Subcutaneous abdominal adipose tissue (tissue), 5 donors: ENCODE measurements around the gene RRAD.
"Not testable (repeated sequence)": the region's sequence is repeated elsewhere in the genome, so short reads cannot be mapped to it uniquely, and the experiment has no call there.

Experiments
- H3K27ac ChIP-seq: one replicate; pipeline ENCODE4 v1.7.0; 2013; ENCODE audit warnings: low read depth, mild to moderate bottlenecking, inconsistent platforms, low read length, moderate library complexity
- H3K27me3 ChIP-seq, 5 donors: one replicate each; pipeline ENCODE4 v1.7.0; 2013; ENCODE audit warnings: low read length in 5 of 5, inconsistent platforms in 1 of 5; ENCODE audit not compliant: control insufficient read depth in 5 of 5, insufficient read depth in 4 of 5
- H3K36me3 ChIP-seq, 5 donors: one replicate each; pipeline ENCODE4 v1.7.0; 2013; ENCODE audit warnings: low read length in 5 of 5; ENCODE audit not compliant: control insufficient read depth in 5 of 5, insufficient read depth in 5 of 5
- H3K4me1 ChIP-seq, 5 donors: one replicate each; pipeline ENCODE4 v1.7.0; 2013; ENCODE audit warnings: low read length in 5 of 5, mild to moderate bottlenecking in 3 of 5, moderate library complexity in 1 of 5; ENCODE audit not compliant: control insufficient read depth in 5 of 5, insufficient read depth in 5 of 5
- H3K4me3 ChIP-seq, 5 donors: one replicate each; pipeline ENCODE4 v1.7.0; 2013; ENCODE audit warnings: low read length in 5 of 5, low read depth in 1 of 5
- H3K9ac ChIP-seq, 5 donors: one replicate each; pipeline ENCODE4 v1.7.0; 2013; ENCODE audit warnings: low read length in 5 of 5, mild to moderate bottlenecking in 4 of 5, moderate library complexity in 3 of 5
- H3K9me3 ChIP-seq, 5 donors: one replicate each; pipeline ENCODE4 v1.7.0; 2013; ENCODE audit warnings: low read length in 5 of 5; ENCODE audit not compliant: control insufficient read depth in 5 of 5
- donor health status: healthy.
- donor health status: healthy.
- donor health status: healthy.
- donor health status: healthy.
- donor health status: healthy.

Gene RRAD

DNA sequence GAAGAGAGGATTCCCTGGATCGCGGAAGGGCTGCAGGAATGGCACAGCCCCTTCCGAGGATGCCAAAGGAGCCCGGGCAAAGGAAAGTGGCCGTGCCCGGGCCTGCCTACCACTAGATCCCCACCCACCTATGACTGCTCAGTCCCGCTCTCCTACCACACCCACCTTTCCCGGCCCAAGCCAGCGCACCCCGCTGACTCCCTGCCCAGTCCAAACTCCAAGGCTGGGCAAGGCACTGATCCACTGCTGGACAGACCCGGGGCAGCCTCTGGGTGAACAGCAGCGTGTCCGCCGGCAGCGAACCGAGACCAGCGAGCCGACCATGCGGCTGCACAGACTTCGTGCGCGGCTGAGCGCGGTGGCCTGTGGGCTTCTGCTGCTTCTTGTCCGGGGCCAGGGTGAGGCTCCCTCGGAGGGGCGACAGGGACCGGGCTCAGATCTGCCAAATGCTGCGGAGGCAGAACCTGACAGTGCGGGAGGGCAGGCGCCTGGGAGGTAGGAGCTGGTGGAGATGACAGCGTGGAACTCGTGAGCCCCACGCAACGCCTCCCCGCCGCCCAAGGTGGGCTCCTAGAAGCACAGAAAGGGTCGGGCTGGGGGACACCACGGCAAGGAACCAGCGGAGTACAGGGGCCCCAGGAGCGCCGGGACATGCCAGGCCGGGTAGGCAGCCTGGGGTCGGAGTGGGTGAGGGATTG, 10.1 kb upstream of the RRAD start, which contains the start of gene CES2:
Gene CES2, plus strand, starts transcription at position 203 of the 698 bp plus-strand sequence. Its CDS starts 120 bp downstream, at position 323.
- peak within 1 kb of the TSS; percentile 63 to 98 (median 94) for H3K9ac ChIP-seq
- H3K27me3 ChIP-seq = no peaks in the 10 kb centered on the region
- H3K27ac ChIP-seq = peak within 1 kb of the TSS; percentile 88
- H3K9me3 ChIP-seq = no peaks in the 10 kb centered on the region
- H3K4me3 ChIP-seq = peak within 1 kb of the TSS; percentile 80 to 98 (median 90)
- H3K36me3 ChIP-seq = peaks cover 3 to 47% (median 36%) of the 10 kb centered on the region in 5 donors
- H3K4me1 ChIP-seq = peaks cover 11 to 44% (median 36%) of the 10 kb centered on the region in 5 donors

DNA sequence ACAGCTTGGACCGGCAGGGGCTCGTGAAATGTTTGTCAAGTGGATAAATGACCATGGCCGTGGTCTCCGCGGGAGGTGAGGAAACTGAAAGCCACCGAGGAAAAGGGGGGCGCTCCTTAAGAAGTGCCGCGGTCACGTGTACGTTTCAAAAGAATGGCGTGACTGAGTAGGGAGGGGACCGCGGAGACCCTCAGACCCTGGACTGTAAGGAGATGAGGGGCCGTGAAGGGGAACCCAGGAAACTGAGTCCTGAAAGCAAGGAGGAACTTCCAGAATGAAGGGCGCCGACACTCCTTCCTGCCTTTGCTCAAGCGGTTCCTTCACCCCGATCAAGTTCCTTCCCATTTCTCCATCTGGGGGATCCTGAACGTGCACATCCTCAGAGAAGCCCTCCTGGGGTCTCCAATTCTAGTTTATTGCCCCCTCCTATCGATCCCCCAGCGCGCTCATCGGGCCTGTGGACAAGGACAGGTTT, 9.5 kb upstream of the RRAD start:
- Histone ChIP-seq H3K4me3 (peak overlapping the region; percentile 80 to 98 (median 90)), H3K36me3 (peaks cover 3 to 41% (median 30%) of the 10 kb centered on the region in 5 donors), H3K9ac (peak overlapping the region; percentile 63 to 98 (median 94)), H3K4me1 (peaks cover 11 to 44% (median 36%) of the 10 kb centered on the region in 5 donors), H3K27ac (peak overlapping the region; percentile 88)
- not testable (repeated sequence) for H3K9me3 ChIP-seq, H3K27me3 ChIP-seq

DNA sequence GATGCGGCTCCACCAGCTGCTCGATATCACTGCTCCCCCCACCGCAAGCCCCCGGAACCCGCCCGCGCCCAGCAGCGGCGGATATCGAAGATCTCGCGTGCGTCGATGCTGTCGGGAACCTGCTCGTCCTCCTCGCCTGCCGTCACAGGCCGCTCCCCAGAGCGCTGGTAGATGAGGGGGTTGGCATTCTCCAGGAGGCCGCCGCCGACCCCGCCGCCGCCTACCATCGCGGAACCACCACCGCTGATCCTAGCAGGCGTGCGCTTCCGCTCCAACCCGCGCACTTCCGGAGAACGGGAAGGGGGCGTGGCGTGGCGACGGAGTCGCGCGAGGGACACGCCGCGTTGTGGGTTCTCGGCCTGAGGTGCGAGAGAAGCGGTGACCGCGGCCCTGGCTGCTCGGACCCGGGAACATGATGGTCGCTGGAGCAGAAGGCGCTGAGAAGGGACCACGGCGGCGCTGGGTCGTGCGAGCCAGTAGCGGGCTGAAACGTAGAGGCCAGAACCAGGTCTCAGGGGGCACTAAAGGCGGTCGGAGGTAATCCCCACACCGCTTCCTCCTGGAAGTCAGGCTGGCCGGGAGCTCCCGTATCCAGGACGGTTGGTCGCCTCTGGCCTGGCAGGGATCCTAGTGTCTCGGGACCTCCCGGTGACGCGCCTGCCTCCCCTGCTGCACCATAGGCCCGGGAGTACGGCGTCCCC, 9.0 kb upstream of the RRAD start, which contains the start of gene CIAO2B:
Gene CIAO2B, minus strand, starts transcription at position 265 of the 701 bp plus-strand sequence. Its CDS starts 38 bp downstream, at position 227.
- H3K27ac ChIP-seq = peak within 1 kb of the TSS; percentile 88
- no peaks in the 10 kb centered on the region for H3K9me3 ChIP-seq
- H3K4me3 ChIP-seq = peak within 1 kb of the TSS; percentile 86 to 98 (median 93)
- H3K4me1 ChIP-seq = peaks cover 11 to 44% (median 36%) of the 10 kb centered on the region in 5 donors
- H3K36me3 ChIP-seq = peaks cover 3 to 35% (median 28%) of the 10 kb centered on the region in 5 donors
- H3K9ac ChIP-seq = peak within 1 kb of the TSS; percentile 85 to 98 (median 94)
- no peaks in the 10 kb centered on the region for H3K27me3 ChIP-seq

DNA sequence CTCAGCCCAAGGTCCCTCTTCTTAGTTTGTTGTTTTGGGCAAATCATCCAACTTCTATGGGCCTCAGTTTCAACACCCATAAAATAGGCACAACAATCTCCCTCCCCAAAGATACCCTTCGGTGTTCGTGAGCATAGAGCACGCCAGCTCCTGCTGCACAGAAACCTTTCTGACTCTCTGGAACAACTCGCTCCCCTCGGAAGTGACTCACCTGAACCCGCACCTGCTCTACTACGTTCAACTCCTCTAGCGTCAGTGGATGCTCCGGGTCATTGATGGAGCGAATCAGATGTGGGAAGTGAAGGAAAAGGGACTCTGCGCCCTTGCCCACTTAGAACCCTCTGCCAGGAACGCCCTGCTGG, 8.4 kb upstream of the RRAD start:
- H3K27ac ChIP-seq = peak overlapping the region; percentile 88
- no peaks in the 10 kb centered on the region for H3K9me3 ChIP-seq
- no peaks in the 10 kb centered on the region for H3K27me3 ChIP-seq
- peak overlapping the region; percentile 85 to 98 (median 94) for H3K9ac ChIP-seq
- peaks cover 3 to 30% (median 23%) of the 10 kb centered on the region in 5 donors for H3K36me3 ChIP-seq
- H3K4me1 ChIP-seq = peaks cover 11 to 44% (median 36%) of the 10 kb centered on the region in 5 donors
- peak overlapping the region; percentile 86 to 98 (median 93) for H3K4me3 ChIP-seq

DNA sequence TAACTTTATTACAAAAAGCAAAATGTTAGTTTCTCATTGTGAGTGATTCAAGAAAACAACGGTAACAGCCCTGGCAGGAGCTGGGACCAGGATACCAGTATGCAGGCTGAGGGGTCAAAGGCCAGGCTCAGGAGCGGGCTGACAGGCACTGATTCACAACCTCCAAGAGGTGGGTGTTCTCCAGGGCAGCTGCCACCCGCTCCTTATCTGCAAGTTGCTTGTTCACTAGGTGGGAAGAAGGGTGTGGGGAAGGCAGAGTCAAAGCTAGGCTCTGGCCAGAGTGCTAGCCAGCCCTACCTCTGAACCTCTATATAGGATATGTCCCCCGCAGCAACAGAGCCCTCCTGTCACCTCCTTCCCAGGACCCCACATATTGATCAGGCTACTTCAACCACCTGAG, 6.7 kb upstream of the RRAD start:
- no peak overlapping the region for H3K27ac ChIP-seq
- no peaks in the 10 kb centered on the region for H3K27me3 ChIP-seq
- no peak overlapping the region for H3K4me3 ChIP-seq
- H3K9me3 ChIP-seq = no peaks in the 10 kb centered on the region
- H3K9ac ChIP-seq = no peak overlapping the region
- H3K4me1 ChIP-seq = peaks cover 11 to 48% (median 34%) of the 10 kb centered on the region in 5 donors
- peaks cover 3 to 13% (median 12%) of the 10 kb centered on the region in 5 donors for H3K36me3 ChIP-seq

GRCh38 chr16:66931665-66932064, 6.3 kb upstream of the RRAD start:
- Histone ChIP-seq H3K36me3 (peaks cover 3 to 13% (median 12%) of the 10 kb centered on the region in 5 donors), H3K4me3 (no peak overlapping the region), H3K27me3 (no peaks in the 10 kb centered on the region), H3K4me1 (peaks cover 11 to 50% (median 32%) of the 10 kb centered on the region in 5 donors), H3K9me3 (no peaks in the 10 kb centered on the region), H3K9ac (no peak overlapping the region), H3K27ac (no peak overlapping the region)

GRCh38 chr16:66930189-66930588, 4.9 kb upstream of the RRAD start:
- Histone ChIP-seq H3K4me1 (peaks cover 4 to 41% (median 23%) of the 10 kb centered on the region in 5 donors), H3K9ac (no peak overlapping the region), H3K36me3 (peaks cover 3 to 13% (median 12%) of the 10 kb centered on the region in 5 donors), H3K27me3 (peaks cover 2 to 12% (median 6%) of the 10 kb centered on the region in 5 donors), H3K4me3 (no peak overlapping the region), H3K9me3 (no peaks in the 10 kb centered on the region), H3K27ac (no peak overlapping the region)

DNA sequence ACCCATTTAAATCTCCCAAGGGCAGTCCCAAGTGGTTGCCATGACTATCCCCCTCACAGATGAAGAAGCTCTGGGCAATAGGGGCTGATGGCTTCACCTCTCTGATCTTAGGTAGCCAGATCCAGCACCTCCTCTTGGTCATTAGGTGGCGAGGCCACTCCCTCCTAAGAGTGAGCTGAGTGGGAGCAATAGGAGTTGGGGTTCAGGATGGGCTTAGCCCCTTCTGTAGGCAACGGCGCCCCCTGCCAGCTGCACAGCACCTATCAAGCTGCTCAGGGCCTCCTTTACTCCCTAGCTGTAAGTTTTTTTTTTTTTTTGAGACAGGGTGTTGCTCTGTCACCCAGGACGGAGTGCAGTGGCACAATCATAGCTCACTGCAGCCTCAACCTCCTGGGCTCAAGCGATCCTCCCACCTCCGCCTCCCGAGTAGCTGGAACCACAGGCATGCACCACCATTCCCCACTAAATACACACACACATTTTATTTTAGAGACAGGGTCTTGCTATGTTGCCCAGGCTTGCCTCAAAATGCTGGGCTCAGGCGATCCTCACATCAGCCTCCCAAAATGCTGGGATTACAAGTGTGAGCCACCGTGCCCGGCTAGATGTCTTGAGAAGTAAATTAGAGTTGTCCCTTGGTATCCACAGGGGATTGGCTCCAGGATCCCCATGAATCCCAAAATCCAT, 3.5 kb upstream of the RRAD start:
- Histone ChIP-seq H3K27me3 (peaks cover 11 to 21% (median 17%) of the 10 kb centered on the region in 5 donors), H3K9me3 (no peaks in the 10 kb centered on the region), H3K27ac (no peak overlapping the region), H3K4me3 (no peak overlapping the region), H3K9ac (no peak overlapping the region), H3K4me1 (peaks cover 4 to 38% (median 23%) of the 10 kb centered on the region in 5 donors), H3K36me3 (peaks cover 3 to 13% (median 12%) of the 10 kb centered on the region in 5 donors)

DNA sequence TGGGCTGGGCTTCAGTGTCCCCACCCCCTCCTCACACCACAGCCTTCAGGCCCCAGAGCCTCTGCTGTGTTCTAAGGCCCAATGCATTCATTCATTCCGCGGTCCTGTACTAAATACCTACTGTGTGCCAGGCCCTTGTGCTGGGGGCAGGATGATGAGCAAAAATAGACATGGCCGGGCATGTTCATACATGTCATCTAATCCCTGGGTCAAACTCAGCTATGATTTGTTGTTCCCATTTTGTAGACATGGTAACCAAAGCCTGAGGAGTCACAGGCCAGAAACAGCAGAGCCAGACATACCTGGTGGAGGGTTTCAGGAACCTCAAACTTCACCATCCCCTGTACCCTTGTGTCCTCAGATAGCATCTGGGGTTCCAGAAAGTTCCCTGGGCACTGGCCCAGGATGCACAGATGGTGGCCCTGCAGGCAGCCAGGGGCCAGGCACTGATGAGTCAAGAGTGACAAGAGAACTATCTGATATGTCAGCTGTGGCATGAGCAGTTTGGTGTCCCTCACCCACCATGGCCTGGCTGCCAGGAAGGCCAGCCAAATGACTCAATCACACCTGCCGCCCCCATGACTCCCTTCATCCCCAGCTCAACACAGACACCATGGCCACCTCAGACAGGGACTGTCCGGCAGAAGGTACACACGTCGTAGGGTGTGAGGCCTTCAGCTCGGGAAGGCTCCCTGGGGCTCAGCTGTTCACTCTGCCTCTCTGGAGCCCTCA, 2.7 kb upstream of the RRAD start:
- H3K9ac ChIP-seq = no peak overlapping the region
- no peaks in the 10 kb centered on the region for H3K9me3 ChIP-seq
- H3K27me3 ChIP-seq = peaks cover 13 to 26% (median 20%) of the 10 kb centered on the region in 5 donors
- H3K36me3 ChIP-seq = peaks cover 3 to 13% (median 12%) of the 10 kb centered on the region in 5 donors
- H3K27ac ChIP-seq = no peak overlapping the region
- H3K4me1 ChIP-seq = peaks cover 3 to 38% (median 23%) of the 10 kb centered on the region in 5 donors
- H3K4me3 ChIP-seq = no peak overlapping the region
